Stimulated activated CD8-positive, alpha-beta memory T cell treated with anti-CD3 and anti-CD28 coated beads, Interleukin-4, amount 100 ng/mL, for 48 hours (primary cell): ENCODE data around the gene PTCD2.
A peak's percentile ranks its signal among the peaks of the same experiment; 100 is the strongest.

ENCODE experiments used
- DNase-seq: peaks from one replicate; pipeline ENCODE4 v3.0.0-alpha.2; 2020

PTCD2 gene

DNA sequence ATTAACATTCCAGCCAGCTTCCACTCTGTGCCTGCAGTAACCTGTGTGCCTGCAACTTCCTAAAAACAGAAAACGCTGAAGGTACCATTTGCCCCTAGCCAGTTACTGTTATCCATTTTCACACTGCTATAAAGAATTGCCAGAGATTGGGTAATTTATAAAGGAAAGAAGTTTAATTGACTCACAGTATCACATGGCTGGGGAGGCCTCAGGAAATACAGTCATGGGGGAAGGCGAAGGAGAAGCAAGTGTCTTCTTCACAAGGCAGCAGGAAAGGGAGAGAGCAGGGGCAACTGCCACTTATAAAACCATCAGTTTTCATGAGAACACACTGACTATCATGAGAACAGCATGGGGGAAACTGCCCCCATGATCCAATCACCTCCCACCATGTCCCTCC, 31.2 kb downstream of the PTCD2 start:
- no peak for DNase-seq

DNA sequence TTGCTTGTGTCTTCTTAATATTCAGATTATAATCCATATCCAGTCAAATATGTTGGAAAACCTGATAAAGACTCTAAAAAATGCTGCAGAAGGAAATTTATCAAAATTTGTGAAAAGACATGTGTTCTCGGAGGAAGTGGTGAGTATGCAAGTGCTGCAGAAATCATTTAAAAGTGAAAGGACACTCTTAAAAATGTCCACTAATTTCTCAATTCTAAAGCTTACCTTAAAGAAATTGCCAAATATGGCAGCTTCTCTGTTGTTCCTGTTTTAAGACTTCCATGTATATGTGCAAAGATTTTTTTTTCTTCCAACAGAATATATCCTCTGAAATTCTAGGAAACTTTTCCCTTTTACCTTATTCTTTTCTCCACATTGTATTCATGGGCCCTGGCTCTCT, 32.4 kb downstream of the PTCD2 start:
- DNase-seq, result no peak

DNA sequence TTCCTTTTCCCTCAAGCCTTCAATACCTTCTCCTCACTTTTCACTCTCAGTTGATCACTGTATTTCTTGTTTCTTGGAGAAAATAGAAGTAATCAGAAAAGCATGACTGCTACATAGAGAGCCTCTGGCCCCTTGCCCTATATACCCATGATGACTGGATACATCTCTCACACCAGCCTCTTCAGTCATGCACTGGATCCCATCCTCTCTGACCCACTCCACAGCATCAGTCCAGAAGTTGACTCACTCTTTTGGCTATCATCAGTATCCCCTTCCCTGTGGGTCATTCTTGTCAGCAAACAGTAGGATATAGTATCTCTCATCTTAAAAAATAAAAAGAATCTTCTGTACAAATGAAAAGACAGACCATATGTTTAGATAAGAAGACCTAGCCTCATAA, 32.9 kb downstream of the PTCD2 start:
- no peak for DNase-seq

DNA sequence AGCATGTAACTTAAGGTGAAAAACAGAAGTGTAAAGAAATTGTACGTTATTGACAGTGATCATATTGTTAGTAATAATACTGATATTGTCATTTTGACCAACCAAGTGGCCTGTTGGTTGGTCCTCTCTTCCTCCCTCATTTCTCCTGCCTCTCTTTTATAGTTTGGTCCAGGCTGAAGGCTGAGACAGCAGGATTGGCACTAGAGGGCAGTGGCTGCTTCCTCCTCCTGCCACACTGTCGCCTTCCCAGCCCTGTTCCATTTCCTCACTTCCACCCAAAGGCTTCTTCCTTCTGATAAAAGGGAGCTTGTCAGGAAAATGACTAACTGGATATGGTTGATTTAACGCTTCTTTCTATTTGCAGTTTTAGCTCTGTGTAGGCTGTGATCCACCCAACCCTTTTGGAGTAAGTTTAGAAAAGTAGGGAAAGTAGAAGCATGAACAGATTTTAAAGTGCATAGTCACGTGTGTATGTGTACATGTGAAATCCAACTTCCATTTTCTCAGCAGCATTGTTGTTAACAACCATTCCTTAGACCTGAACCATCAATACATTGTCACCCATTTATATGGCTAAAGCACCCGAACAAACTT, 35.6 kb downstream of the PTCD2 start:
- no peak for DNase-seq

DNA sequence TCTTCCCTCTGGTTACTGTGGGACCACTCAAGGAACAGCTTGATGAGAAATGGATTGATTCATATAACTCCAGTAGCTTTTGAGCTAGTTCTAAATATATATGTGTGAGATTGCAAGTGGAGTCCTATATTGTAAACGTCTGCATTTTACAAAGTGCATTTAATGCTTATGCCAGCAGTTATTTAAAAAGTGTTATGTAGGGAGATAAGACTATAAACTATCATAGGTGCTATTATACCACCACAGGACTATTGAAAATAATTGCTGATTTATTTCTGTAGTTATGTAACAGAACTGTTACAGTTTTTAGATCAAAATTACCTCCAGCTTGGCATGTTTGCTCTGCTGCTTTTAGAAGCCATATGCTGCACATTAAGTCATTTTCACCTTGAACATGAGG, 36.2 kb downstream of the PTCD2 start:
- no peak for DNase-seq

DNA sequence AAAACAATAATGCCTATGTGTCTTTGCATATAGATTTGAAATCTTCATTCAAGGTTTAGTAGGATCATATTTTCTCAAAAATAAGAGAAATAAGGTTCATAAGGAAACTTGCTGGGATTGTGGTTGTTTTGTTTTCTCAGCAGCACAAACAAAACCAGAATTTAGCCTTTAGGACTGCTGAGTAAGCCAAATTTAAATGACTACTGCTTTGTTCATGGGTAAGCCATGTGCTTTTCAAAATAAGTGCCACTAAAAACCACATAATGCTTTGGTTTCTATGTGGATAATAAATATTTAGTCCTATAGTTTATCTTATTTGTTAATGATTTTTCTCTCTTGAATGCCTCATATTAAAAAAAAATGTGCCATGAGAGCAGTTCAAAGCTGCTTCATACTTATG, 38.8 kb downstream of the PTCD2 start:
- no peak for DNase-seq

DNA sequence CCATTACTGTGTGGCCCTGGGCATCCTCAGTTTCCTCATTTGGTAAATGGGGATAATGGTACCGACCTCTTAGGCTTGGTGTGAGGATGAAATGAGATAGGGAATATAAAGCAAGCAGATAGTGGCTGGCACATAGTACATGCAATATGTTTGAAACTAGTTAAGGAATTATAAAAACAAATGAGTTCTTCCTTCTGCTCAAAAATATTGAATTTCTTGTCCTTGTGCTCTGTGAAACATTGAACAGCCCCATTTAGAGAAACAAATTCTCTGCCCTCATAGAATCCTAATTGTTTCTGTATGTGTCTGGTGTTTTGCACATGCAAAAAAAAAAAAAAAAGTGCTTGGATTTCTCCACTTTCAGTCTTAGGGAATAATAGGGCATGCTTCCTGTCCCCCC, 39.7 kb downstream of the PTCD2 start:
- DNase-seq, result no peak

DNA sequence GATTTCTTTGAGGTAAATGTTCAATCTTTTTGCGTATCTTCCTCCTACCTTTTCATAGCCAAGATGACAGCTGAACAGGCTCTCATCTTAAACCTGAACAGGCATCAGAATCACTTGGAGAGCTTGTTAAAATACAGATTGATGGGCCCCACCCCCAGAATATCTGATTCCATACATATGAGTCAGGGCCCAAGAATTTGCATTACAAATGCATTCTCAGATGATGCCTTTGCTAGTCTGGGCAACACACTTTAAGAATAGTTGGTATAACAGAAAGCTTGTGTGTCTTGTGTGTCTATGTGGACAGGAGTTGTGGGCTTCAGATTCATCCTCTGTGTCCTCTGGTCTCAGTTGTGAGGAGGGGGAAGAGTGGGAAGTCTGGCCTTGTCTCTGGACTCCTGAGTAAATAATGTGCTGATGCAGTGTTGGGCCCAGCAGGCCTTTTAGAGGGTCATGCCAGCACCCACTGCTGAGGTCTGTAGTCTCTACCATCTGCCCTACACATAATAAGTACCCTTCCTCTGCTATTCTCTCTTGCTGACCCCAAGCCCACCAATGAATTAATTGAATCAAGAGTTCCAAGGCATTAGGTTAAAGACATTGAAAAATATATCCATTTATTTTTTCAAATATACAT, 43.1 kb downstream of the PTCD2 start:
- no peak for DNase-seq

DNA sequence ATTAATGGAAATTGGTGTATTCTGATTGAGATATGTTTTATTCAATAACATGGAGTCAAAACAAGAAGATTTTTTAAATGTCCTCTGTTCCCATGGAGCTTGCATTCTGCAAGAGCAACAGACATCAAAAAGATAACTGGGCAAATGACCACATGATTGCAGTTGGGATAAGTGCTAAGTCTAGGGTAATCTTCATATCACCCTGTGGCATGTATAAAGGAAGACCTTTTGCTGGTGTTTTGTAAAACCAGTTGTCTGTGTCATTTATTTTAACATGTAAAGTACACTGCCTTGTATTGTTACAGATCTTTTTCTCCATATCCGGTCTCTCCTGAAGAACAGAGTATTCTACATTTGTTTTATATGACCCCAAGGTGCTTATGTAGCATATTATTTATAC, 44.0 kb downstream of the PTCD2 start:
- no peak for DNase-seq

DNA sequence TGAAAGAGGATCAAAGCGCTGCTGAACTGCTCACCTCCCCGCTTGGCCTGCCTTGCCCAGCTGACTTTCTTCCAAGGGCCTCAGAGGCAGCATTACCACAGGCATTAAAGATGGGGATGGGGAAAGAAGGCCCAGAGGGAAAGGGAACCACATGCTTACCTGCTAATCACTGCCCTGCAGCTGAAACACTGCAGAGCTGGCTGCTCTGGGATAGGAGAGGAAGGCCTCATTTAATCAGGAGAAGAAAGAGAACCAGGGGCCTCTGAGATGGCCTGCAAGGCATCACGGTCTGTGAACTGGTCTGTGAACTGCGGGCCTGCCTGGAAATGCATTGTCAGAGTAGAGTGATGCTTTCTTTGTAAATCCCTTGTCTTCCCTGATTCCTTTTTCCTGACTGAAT, 44.8 kb downstream of the PTCD2 start:
- DNase-seq, result no peak

DNA sequence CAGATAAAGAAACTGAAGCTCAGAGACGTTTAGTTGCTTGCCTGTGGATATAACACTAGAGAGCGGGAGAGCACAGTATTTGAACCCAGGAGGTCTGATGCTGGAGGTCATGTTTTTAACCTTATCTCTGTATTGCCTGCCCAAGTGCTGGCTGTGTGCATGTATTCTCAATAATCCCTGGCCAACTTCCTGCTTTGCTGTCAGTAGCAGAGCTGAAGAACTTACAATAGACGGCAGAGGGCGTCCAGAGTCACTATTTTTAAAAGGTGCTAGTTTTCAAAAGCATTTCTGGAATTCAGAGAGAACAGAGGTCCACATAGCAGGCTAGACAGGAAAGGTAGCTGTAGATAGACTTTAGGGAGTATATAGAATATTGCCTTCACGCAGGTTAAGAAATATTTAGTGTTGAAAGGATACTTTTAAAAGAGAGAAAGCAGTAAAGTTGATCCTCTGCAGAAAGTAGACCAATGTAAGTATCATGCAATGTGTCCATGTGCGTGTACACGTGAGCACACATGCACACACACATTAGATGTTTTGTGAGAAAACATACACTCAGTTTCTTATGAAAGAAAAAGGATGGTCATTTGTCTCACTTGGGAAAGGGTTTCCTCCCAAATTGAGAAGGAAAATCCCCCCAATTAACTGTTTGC, 46.3 kb downstream of the PTCD2 start:
- peak; percentile 37 for DNase-seq

DNA sequence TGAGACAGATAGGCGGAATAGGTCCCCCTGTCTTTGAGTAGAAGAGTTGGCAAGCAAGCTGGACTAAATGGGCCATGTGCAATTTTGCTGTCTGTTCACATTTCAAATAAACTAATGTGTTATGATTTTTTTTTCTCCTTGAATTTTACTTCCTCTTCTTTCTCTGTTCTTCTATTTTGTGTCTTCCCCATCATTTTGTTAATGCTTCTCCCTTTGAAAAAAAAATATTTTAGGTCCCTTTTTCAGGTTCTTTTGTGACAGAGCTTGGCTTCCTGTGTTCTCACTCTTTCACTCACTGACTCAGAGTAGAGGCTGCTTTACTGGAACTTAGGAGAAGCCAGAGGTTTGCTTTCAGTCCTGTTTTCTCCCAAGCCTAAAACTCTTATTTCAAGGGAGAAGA, 48.1 kb downstream of the PTCD2 start:
- no peak for DNase-seq

DNA sequence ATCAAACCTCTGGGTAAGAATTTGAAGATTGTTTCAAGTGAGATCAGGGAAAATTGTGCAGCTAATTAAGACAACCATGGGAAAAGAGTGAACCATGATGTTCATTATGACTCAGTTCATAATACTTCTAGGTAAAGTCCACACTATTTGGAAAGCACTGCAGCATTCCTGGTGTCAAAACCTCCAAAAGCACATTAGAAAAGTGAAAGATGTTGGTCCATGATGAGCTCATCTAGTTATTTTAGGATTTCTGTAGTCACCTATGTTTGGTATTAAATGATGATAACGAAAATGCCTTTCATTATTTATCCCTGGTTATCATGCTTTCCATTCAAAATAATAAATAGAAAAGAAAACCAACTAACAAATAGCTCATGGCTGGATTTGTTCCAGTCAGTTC, 49.1 kb downstream of the PTCD2 start:
- no peak for DNase-seq

DNA sequence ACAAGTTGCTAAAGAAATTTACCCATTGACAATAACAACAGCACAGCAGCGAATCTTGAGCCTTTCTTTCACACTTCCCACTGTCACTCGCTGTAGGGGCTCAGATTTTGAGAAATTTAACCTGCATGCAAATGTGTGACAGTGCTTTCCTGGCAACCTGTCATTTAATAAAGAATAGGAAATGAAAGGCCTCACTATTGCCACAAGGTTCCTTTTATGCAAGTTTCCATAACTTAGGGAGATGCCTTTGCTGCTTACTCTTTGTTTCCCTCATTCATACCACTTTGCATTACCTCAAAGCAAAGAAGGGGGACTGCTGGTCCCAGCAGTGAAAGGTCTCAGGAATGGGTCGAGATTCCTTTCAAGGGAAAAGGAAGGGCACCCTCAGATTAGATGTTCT, 49.5 kb downstream of the PTCD2 start:
- no peak for DNase-seq

DNA sequence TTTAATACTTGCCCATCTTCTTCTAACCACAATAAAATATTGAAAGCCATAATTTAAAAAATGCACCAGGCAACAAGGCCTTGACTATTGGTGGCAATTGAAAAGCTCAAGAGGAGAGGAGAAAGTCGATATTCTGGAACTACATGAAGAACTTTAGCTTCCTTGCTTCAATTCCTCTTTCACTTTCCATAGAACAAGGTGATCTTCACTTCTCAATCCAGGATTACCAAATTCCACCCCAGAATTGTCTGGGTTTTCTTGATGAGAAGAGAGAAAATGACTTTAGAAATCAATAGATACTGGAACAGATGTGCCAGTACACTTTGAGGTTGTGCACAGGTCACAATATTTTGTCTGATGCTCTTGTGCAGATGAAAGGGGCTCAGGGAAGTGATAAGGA, 52.2 kb downstream of the PTCD2 start:
- no peak for DNase-seq

DNA sequence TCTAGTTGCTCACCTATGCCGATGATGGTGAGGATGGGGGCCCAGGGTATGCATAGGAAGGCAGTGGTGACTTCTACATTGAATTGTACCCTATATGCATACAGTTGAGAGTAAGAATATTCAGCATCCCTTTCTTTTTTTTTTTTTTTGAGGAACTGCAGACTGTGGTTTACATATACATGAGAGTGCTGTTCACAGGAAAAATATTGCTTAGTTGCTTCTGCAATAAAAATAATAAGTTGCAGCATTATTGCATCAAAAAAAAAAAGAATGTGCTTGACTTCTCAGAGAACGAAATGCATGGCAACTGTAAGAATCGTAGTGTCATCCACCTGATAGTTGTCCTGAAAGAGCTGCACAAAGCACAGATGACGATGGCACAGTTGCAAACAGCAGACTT, 52.8 kb downstream of the PTCD2 start:
- DNase-seq, result no peak

DNA sequence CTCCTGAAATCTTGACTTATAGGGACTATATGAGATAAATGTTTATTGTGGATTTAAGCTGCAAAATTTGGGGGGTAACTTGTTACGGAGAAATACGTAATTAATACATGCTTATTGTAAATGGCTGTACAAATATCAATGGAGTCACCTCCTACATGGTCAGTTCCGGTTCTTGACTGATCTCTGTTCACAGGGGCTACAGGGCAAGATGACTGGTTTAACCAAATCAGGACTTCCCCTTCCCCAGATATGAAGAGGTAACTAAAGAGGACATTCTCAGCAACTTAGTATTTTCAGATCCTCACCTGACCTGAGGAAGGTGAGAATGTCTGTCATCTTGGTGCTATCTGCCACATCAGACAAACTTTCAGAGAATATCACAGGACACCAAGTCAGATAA, 54.7 kb downstream of the PTCD2 start:
- no peak for DNase-seq

DNA sequence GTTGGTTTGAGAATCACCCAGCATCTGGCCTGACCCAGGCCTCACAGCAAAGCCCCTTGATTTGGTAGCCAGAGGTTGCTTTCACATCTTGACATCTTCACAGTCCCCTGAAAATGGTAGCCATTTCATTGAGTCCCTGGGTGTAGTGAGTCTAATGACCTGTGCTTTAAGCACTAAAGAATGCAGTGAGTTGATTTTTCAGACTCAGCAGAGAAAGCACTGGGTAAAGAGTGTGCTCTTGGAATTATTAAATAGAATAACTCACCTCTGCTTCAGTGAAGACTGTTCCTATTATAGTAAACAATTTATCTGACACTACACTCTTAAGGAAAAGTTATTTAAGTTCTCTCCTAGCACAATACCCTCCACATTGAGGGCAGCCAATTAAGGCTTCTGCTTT, 56.2 kb downstream of the PTCD2 start:
- no peak for DNase-seq

DNA sequence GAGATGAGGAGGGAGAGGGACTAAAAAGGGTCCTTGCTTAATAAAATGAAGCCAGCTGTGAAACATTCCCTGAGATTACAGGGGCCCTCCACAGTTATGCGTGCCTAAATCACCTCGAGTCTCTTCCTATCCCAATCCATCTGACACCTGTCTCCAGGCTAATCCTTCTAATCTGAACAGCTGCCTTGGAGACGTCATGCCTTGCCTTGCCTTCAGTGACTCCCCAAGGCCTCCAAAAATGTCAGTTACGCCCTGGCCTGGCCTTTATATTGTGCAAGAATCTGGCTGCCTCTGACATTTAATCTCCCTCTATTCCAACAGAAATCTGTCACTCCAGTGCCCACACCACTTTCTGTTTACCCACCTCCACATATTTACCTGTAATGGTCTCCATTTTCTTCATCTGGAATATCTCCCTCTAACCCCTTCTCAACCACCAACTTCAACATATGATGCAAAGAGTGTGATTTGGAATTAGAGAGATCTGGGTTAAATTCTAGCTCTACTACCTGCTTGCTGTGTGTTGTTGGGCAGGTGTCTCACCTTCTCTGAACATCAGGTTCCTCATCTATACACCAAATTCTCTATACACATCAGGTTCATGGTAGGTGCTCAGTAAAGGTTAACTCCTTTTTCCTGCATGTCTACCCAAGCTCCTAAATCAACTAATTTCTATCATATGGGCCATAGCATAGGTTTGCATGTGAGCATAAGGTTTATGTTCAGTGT, 57.9 kb downstream of the PTCD2 start:
- DNase-seq, result no peak

DNA sequence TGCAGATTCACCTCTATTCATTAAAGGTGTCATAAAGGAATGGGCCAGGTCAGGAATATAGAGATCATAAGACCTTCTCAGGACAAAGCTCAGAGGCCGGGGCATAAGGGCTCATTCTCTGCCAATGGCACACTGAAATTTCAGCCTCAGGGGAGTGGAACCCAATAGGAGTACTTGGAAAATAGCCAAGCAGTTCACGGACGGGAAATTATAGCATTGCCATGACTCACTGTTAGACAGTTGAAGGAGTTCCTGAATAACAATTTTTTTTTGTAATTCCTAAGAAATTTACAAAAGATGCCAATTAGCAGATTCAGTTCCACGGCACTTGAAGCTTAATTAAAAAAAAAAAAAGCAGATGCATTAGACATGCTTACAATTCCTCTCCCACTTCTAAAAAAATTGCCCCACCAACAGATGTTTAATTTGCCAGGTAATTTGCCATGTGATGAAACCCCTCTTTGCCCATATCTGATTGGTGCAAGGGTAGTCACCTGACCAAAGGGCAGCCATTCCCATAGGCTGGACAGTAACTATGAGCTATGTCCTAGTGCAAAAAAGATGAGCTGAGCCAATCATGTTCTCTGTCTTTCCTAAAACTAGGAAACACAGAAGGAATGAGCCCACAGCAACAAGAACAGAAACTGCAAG, 58.6 kb downstream of the PTCD2 start:
- no peak for DNase-seq

DNA sequence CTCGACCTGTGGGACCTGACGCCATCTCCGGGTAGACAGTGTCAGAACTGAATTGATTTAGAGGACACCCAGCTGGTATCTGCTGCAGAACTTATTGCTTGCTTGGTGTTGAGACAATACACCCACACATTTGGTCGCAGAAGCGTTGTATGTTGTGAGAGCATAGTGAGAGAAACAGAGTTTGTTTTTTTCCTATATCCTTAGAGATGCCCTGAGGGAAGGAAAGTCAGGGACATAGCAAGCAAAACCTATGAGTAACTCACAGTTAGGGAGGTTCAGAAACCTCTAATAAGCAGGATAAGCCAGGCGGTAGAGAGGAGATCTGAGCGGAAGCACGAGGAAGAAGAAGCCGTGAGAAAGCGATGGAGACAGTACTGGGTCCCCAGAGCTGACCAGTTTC, 59.8 kb downstream of the PTCD2 start:
- DNase-seq, result no peak

DNA sequence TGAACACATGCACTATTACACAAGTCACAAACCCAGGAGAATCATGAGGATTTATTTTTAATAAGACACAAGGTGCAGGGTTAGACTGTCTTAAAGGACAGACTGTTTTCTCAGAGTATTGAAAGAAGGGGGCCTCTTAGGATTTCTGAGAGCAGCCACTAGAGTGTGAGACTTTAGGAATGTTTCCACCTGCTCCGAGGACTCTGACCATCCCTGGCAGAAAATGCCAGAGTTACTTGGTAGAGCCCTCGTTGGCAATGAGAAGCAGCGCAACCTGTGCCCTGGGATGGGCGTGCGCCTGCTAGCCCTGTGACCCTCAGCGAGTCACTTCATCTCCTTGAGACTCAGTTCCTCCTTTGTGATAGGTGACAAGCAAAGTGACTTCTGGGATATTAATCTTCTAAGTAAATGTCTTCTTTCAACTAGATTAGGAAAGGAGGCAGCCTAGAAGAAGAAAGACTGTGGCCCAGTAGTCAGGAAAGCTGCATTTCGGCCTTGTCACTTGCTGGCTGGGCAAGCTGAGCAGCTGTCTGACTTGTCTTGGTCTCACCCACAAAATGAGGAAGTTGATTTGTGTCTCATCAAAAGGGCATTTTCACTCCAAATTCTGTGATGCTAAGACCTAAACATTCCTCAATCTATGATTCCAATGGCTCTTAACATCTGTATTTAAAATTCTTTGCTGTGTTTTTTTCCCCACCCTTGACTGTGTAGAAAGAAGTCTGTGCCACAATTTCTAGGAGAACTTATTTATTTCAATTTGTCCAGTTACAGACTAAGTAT, 60.5 kb downstream of the PTCD2 start:
- DNase-seq, result no peak

DNA sequence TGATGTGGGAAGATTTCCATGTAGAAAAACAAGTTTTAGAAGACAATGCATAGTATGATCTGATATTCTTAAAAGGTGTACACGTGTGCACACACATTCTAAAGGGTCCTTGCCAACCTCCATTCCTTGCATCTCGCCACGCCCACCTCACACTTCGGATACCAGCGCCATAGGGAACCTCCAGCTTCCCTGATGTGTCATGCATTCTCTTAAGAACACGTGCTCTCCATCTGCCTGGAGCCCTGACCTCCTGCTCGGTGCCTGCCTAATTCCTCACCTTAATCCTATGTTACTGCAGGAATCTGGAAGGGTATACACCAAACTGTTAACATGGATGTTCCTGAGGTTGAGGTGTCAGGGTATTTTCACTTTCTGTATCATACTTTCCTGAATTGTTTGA, 63.1 kb downstream of the PTCD2 start:
- DNase-seq, result no peak
